ENCODE results near the gene SLC25A22. TPM values are rescaled to one million over a fixed set of nuclear protein-coding genes. Genes with fewer than 3 reads are reported as not detected.

The SLC25A22 gene
- total and polyA plus RNA-seq, 3 experiments from 2014 or later: 14.1 to 77.0 (median 73.6) TPM

GRCh38 chr11:837990-838307 is 39.9 kb upstream of the SLC25A22 start:
- Histone ChIP-seq H3K27me3 (ENCODE audit: insufficient read depth, low read length, poor library complexity, severe bottlenecking) (no peaks in the 10 kb centered on the region), H3K27ac (ENCODE audit: low read depth, low read length) (no peak overlapping the region), H3K9me3 (ENCODE audit: low read length) (no peaks in the 10 kb centered on the region), H3K36me3 (ENCODE audit: insufficient read depth, low read length) (no peaks in the 10 kb centered on the region), H3K4me3 (ENCODE audit: low read length) (no peak overlapping the region), H3K4me1 (ENCODE audit: insufficient read depth, low read length) (peaks cover 20% of the 10 kb centered on the region)
- DNase-seq: no peak
- Mint-ChIP-seq H3K4me3 (peak overlapping the region in 1 of 7 donors; percentile 60), H3K27me3 (no peaks in the 10 kb centered on the region), H3K36me3 (peaks cover 0 to 37% (median 0%) of the 10 kb centered on the region in 3 donors), H3K4me1 (peaks cover 15 to 41% (median 15%) of the 10 kb centered on the region in 3 donors), H3K27ac (peak overlapping the region in 1 of 8 donors; percentile 23), H3K9me3 (no peaks in the 10 kb centered on the region)
- ChIA-PET POLR2A (no interaction called here), CTCF (interaction anchor here (1.6 kb wide), 1 partner anchor 15 kb away, joined by 3 read pairs; no protein-coding TSS in a partner anchor)

GRCh38 chr11:837189-837989 is 39.3 kb upstream of the SLC25A22 start:
- CTCF ChIA-PET: interaction anchor here (1.6 kb wide), 1 partner anchor 15 kb away, joined by 3 read pairs; no protein-coding TSS in a partner anchor
- H3K27ac ChIP-seq (ENCODE audit: low read depth, low read length): no peak overlapping the region
- peaks cover 20% of the 10 kb centered on the region for H3K4me1 ChIP-seq (ENCODE audit: insufficient read depth, low read length)

GRCh38 chr11:836700-837099 is 38.6 kb upstream of the SLC25A22 start:
- Mint-ChIP-seq H3K27ac (no peak overlapping the region), H3K27me3 (no peaks in the 10 kb centered on the region), H3K9me3 (no peaks in the 10 kb centered on the region), H3K36me3 (peaks cover 0 to 34% (median 0%) of the 10 kb centered on the region in 3 donors), H3K4me3 (no peak overlapping the region), H3K4me1 (peaks cover 15 to 44% (median 16%) of the 10 kb centered on the region in 3 donors)
- Histone ChIP-seq H3K27me3 (ENCODE audit: insufficient read depth, low read length, poor library complexity, severe bottlenecking) (no peaks in the 10 kb centered on the region), H3K27ac (ENCODE audit: low read depth, low read length) (no peak overlapping the region), H3K4me3 (ENCODE audit: low read length) (no peak overlapping the region), H3K9me3 (ENCODE audit: low read length) (no peaks in the 10 kb centered on the region), H3K4me1 (ENCODE audit: insufficient read depth, low read length) (peaks cover 23% of the 10 kb centered on the region), H3K36me3 (ENCODE audit: insufficient read depth, low read length) (no peaks in the 10 kb centered on the region)
- ChIA-PET CTCF (interaction anchor here (0.9 to 1.6 kb wide), 2 partner anchors 14 to 18 kb away, joined by 3 read pairs; partner anchors contain the start of gene PNPLA2), POLR2A (no interaction called here)
- no peak for DNase-seq

More at GRCh38 chr11:837189-837989, 39.3 kb upstream of the SLC25A22 start:
- H3K27me3 Mint-ChIP-seq: no peaks in the 10 kb centered on the region
- Histone ChIP-seq H3K4me3 (ENCODE audit: low read length) (no peak overlapping the region), H3K36me3 (ENCODE audit: insufficient read depth, low read length) (no peaks in the 10 kb centered on the region), H3K9me3 (ENCODE audit: low read length) (no peaks in the 10 kb centered on the region), H3K27me3 (ENCODE audit: insufficient read depth, low read length, poor library complexity, severe bottlenecking) (no peaks in the 10 kb centered on the region)
- H3K9me3 Mint-ChIP-seq: no peaks in the 10 kb centered on the region
- H3K27ac Mint-ChIP-seq: peak overlapping the region in 2 of 8 donors; percentile 23 to 46
- H3K4me1 Mint-ChIP-seq: peaks cover 15 to 42% (median 15%) of the 10 kb centered on the region in 3 donors
- H3K36me3 Mint-ChIP-seq: peaks cover 0 to 37% (median 0%) of the 10 kb centered on the region in 3 donors
- POLR2A ChIA-PET: no interaction called here
- no peak for DNase-seq
- no peak overlapping the region for H3K4me3 Mint-ChIP-seq

GRCh38 chr11:836274-836673 is 38.2 kb upstream of the SLC25A22 start:
- CTCF ChIA-PET: interaction anchor here (0.9 kb wide), 1 partner anchor 17 kb away, joined by 3 read pairs; the partner anchor contains the start of gene PNPLA2

GRCh38 chr11:834371-835316 is 36.6 kb upstream of the SLC25A22 start:
- ChIA-PET POLR2A (interaction anchor here (0.7 to 1.3 kb wide), 2 partner anchors 8 to 17 kb away, joined by 3 to 6 read pairs; partner anchors contain the start of genes POLR2L and TSPAN4), CTCF (interaction anchor here (1.0 to 1.1 kb wide), 2 partner anchors 8 to 24 kb away, joined by 3 read pairs; partner anchors contain the start of gene TSPAN4)
- Histone ChIP-seq H3K36me3 (ENCODE audit: insufficient read depth, low read length) (no peaks in the 10 kb centered on the region), H3K27me3 (ENCODE audit: insufficient read depth, low read length, poor library complexity, severe bottlenecking) (peaks cover 1% of the 10 kb centered on the region), H3K27ac (ENCODE audit: low read depth, low read length) (no peak overlapping the region), H3K4me1 (ENCODE audit: insufficient read depth, low read length) (peaks cover 28% of the 10 kb centered on the region), H3K9me3 (ENCODE audit: low read length) (no peaks in the 10 kb centered on the region), H3K4me3 (ENCODE audit: low read length) (no peak overlapping the region)
- H3K4me1 Mint-ChIP-seq: peaks cover 0 to 48% (median 7%) of the 10 kb centered on the region in 3 donors
- H3K4me3 Mint-ChIP-seq: peak overlapping the region in 6 of 7 donors; percentile 60 to 77 (median 74)
- peak overlapping the region in 4 of 8 donors; percentile 38 to 84 (median 56) for H3K27ac Mint-ChIP-seq
- peaks cover 0 to under 1% of the 10 kb centered on the region in 2 donors for H3K27me3 Mint-ChIP-seq
- peaks cover 0 to 23% (median 0%) of the 10 kb centered on the region in 3 donors for H3K36me3 Mint-ChIP-seq
- no peak for DNase-seq
- no peaks in the 10 kb centered on the region for H3K9me3 Mint-ChIP-seq

More at GRCh38 chr11:836274-836673, 38.2 kb upstream of the SLC25A22 start:
- Mint-ChIP-seq H3K27ac (no peak overlapping the region), H3K9me3 (no peaks in the 10 kb centered on the region), H3K36me3 (peaks cover 0 to 34% (median 0%) of the 10 kb centered on the region in 3 donors), H3K4me1 (peaks cover 14 to 46% (median 18%) of the 10 kb centered on the region in 3 donors), H3K27me3 (no peaks in the 10 kb centered on the region), H3K4me3 (no peak overlapping the region)
- POLR2A ChIA-PET: no interaction called here
- Histone ChIP-seq H3K4me3 (ENCODE audit: low read length) (no peak overlapping the region), H3K27me3 (ENCODE audit: insufficient read depth, low read length, poor library complexity, severe bottlenecking) (no peaks in the 10 kb centered on the region), H3K27ac (ENCODE audit: low read depth, low read length) (no peak overlapping the region), H3K36me3 (ENCODE audit: insufficient read depth, low read length) (no peaks in the 10 kb centered on the region), H3K4me1 (ENCODE audit: insufficient read depth, low read length) (peaks cover 21% of the 10 kb centered on the region), H3K9me3 (ENCODE audit: low read length) (no peaks in the 10 kb centered on the region)
- DNase-seq: no peak

GRCh38 chr11:833849-834311 is 35.8 kb upstream of the SLC25A22 start:
- peaks cover 8% of the 10 kb centered on the region for H3K27me3 ChIP-seq (ENCODE audit: insufficient read depth, low read length, poor library complexity, severe bottlenecking)
- no peaks in the 10 kb centered on the region for H3K36me3 ChIP-seq (ENCODE audit: insufficient read depth, low read length)
- no peaks in the 10 kb centered on the region for H3K9me3 Mint-ChIP-seq
- peak overlapping the region; percentile 59 for H3K27ac ChIP-seq (ENCODE audit: low read depth, low read length)
- POLR2A ChIA-PET: interaction anchor here (0.7 to 1.3 kb wide), 2 partner anchors 9 to 17 kb away, joined by 3 to 6 read pairs; partner anchors contain the start of genes POLR2L and TSPAN4
- H3K4me3 ChIP-seq (ENCODE audit: low read length): no peak overlapping the region
- H3K9me3 ChIP-seq (ENCODE audit: low read length): no peaks in the 10 kb centered on the region
- H3K27me3 Mint-ChIP-seq: peaks cover 0 to 9% of the 10 kb centered on the region in 2 donors
- peaks cover 0 to 56% (median 10%) of the 10 kb centered on the region in 3 donors for H3K4me1 Mint-ChIP-seq
- H3K36me3 Mint-ChIP-seq: peaks cover 0 to 15% (median 0%) of the 10 kb centered on the region in 3 donors
- H3K27ac Mint-ChIP-seq: peak overlapping the region in 5 of 8 donors; percentile 38 to 84 (median 47)
- no peak for DNase-seq
- H3K4me1 ChIP-seq (ENCODE audit: insufficient read depth, low read length): peaks cover 35% of the 10 kb centered on the region
- peak overlapping the region; percentile 41 to 87 (median 72) for H3K4me3 Mint-ChIP-seq
- CTCF ChIA-PET: interaction anchor here (1.0 kb wide), 1 partner anchor 9 kb away, joined by 3 read pairs; the partner anchor contains the start of gene TSPAN4

- H3K27ac ChIP-seq (ENCODE audit: low read depth, low read length): peak overlapping the region; percentile 59
Measured at GRCh38 chr11:833114-833791, 35.2 kb upstream of the SLC25A22 start.

More at GRCh38 chr11:833114-833791, 35.2 kb upstream of the SLC25A22 start:
- ChIA-PET CTCF (interaction anchor here (1.1 kb wide), 1 partner anchor 9 kb away, joined by 6 read pairs; the partner anchor contains the start of genes POLR2L and TSPAN4), POLR2A (interaction anchor here (0.7 to 1.3 kb wide), 3 partner anchors 9 to 24 kb away, joined by 3 to 6 read pairs (median 5); partner anchors contain the start of genes POLR2L, RPLP2 and TSPAN4)
- DNase-seq: peak in 1 of 5 donors; percentile 51
- H3K27ac Mint-ChIP-seq: no peak overlapping the region
- H3K4me3 ChIP-seq (ENCODE audit: low read length): peak overlapping the region; percentile 34
- H3K36me3 Mint-ChIP-seq: peaks cover 0 to 10% (median 0%) of the 10 kb centered on the region in 3 donors
- peaks cover 0 to 59% (median 10%) of the 10 kb centered on the region in 3 donors for H3K4me1 Mint-ChIP-seq
- no peaks in the 10 kb centered on the region for H3K9me3 Mint-ChIP-seq
- H3K27me3 ChIP-seq (ENCODE audit: insufficient read depth, low read length, poor library complexity, severe bottlenecking): peaks cover 11% of the 10 kb centered on the region
- no peaks in the 10 kb centered on the region for H3K9me3 ChIP-seq (ENCODE audit: low read length)
- peaks cover 3 to 11% of the 10 kb centered on the region in 2 donors for H3K27me3 Mint-ChIP-seq
- no peaks in the 10 kb centered on the region for H3K36me3 ChIP-seq (ENCODE audit: insufficient read depth, low read length)
- peak overlapping the region; percentile 41 to 87 (median 72) for H3K4me3 Mint-ChIP-seq
- H3K4me1 ChIP-seq (ENCODE audit: insufficient read depth, low read length): peaks cover 35% of the 10 kb centered on the region

All from CD8-positive, alpha-beta memory T cell (primary cell).